Measurements from ENCODE around the gene ZNF770. TPM values are rescaled to one million over a fixed set of nuclear protein-coding genes. Genes with fewer than 3 reads are reported as not detected.
"Not testable (repeated sequence)": the region's sequence is repeated elsewhere in the genome, so short reads cannot be mapped to it uniquely, and the experiment has no call there.

The ZNF770 gene
- total and polyA plus RNA-seq, 3 donors from 2014 or later, result 17.7 to 30.2 (median 27.7) TPM

DNA sequence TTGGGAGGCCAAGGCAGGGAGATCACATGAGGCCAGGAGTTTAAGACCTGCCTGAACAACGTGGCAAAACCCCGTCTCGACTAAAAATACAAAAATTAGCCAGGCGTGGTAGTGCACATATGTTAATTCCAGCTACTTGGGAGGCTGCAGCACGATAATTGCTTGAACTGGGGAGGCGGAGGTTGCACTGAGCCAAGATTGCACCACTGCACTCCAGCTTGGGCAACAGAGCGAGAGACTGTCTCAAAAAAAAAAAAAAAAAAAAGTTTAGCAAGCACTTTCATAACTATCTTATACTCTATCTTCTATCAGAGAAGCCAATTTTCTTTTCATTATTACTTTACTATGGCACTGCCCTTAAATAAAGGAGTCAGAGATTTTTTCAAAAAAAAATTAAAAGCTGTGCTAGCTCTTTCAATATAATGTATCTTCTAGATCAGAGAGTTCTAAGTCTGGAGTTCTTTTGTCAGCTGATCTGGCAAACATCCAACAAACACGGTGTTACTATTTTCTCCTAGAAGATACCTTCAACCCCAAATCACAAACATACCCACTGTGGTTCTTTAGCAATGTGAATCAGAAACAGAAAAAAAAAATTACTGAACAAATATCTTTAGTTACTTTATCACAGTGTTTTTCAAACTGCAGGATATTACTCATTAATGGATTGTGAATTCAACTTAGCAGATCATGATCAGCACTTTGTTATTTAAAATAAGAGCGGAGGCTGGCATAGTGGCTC lies 3.0 kb downstream of the ZNF770 start:
- H3K27me3 ChIP-seq, result no peaks in the 10 kb centered on the region
- H3K27ac ChIP-seq, result peak overlapping the region in 1 of 2 donors; percentile 33
- H3K9me3 ChIP-seq, result no peaks in the 10 kb centered on the region
- TF ChIP-seq, protein P1, sequence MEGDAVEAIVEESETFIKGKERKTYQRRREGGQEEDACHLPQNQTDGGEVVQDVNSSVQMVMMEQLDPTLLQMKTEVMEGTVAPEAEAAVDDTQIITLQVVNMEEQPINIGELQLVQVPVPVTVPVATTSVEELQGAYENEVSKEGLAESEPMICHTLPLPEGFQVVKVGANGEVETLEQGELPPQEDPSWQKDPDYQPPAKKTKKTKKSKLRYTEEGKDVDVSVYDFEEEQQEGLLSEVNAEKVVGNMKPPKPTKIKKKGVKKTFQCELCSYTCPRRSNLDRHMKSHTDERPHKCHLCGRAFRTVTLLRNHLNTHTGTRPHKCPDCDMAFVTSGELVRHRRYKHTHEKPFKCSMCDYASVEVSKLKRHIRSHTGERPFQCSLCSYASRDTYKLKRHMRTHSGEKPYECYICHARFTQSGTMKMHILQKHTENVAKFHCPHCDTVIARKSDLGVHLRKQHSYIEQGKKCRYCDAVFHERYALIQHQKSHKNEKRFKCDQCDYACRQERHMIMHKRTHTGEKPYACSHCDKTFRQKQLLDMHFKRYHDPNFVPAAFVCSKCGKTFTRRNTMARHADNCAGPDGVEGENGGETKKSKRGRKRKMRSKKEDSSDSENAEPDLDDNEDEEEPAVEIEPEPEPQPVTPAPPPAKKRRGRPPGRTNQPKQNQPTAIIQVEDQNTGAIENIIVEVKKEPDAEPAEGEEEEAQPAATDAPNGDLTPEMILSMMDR (IDR thresholded peaks at IDR 0.05), result no peak
- TF ChIP-seq POLR2A (IDR thresholded peaks at IDR 0.05), result no peak
- H3K36me3 ChIP-seq (ENCODE audit: low read depth, missing control alignments), result no peaks in the 10 kb centered on the region
- H3K4me1 ChIP-seq, result peaks cover 18% of the 10 kb centered on the region
- intact Hi-C loops (cut with DNase I; ENCODE audit: low total_unique reads), result no loop called here
- peak; percentile 32 for DNase-seq
- no peak overlapping the region for H3K4me3 ChIP-seq
- WGBS, 2 donors, result 54 to 64% methylated on average over 9 of the region's 9 CpGs

DNA sequence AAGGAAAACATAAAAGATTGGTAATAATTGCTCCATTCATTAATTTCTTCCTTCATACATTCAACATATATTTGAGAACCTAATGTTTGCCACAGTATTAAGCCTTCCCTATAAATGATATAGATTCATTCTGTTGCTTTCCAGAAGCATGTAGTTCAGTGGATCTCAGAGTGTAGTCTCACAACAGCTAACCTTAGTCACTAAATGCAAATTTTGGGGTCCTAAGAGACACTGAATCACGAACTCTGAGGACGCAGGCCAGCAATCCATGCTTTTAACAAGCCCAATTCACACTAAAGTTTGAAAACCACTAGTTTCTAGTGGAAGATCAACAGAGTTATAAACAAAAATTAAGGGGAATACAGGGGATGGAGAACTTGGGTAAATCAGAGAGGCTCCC lies 11.3 kb downstream of the ZNF770 start:
- no peak overlapping the region for H3K4me3 ChIP-seq
- no peaks in the 10 kb centered on the region for H3K9me3 ChIP-seq
- no peaks in the 10 kb centered on the region for H3K27me3 ChIP-seq
- DNase-seq, result no peak
- WGBS, 2 donors, result 48 to 67% methylated on average over 2 of the region's 2 CpGs
- H3K27ac ChIP-seq, result no peak overlapping the region
- intact Hi-C loops (cut with DNase I; ENCODE audit: low total_unique reads), result no loop called here
- H3K4me1 ChIP-seq, result no peaks in the 10 kb centered on the region
- H3K36me3 ChIP-seq (ENCODE audit: low read depth, missing control alignments), result no peaks in the 10 kb centered on the region
- TF ChIP-seq, protein P1 (IDR thresholded peaks at IDR 0.05), result no peak
- no peak for TF ChIP-seq POLR2A (IDR thresholded peaks at IDR 0.05)

DNA sequence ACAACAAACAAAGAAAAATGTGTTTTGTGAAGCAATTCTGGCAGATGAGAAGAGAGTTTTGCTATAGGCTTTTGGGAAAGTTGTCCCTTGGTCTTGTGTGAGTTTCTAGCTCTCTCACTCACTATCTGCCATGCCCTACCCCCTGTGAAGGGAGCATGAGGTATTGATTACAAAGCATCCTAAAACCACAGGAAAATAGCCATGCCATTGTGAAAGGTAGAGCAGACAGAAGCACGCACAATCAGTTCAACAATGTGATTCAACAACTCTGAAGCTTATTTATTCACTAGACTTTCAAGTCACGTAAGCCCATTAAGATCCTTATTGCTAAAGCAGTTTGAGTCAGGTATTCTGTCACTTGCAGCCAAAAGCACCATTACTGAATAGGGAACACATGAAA lies 12.0 kb downstream of the ZNF770 start:
- intact Hi-C loops (cut with DNase I; ENCODE audit: low total_unique reads), result no loop called here
- Histone ChIP-seq H3K4me3 (no peak overlapping the region), H3K27me3 (no peaks in the 10 kb centered on the region), H3K9me3 (no peaks in the 10 kb centered on the region), H3K27ac (no peak overlapping the region), H3K4me1 (no peaks in the 10 kb centered on the region), H3K36me3 (ENCODE audit: low read depth, missing control alignments) (no peaks in the 10 kb centered on the region)
- TF ChIP-seq, protein P1 (IDR thresholded peaks at IDR 0.05), result no peak
- TF ChIP-seq POLR2A (IDR thresholded peaks at IDR 0.05), result no peak
- WGBS, 2 donors, result 90 to 94% methylated on average over 2 of the region's 2 CpGs
- no peak for DNase-seq

DNA sequence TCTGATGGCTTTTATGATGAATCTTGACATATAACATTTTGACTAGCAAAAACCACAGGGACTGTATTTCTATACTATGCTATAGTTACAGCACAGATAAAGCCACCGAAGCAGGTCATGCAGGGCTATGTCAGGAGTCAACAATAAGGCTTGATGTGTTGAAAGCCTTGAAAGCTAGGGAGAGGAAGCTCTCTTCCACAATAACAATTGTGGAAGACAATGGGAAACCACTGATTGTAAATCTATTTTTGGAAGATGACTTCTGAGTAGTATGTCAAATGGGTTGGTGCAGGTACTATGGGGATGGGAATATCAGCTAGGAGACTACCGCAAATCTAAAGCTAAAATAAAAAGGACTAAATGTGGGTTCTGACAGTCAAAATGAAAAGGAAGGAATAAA lies 14.6 kb downstream of the ZNF770 start:
- Histone ChIP-seq H3K36me3 (ENCODE audit: low read depth, missing control alignments) (no peaks in the 10 kb centered on the region), H3K27me3 (no peaks in the 10 kb centered on the region), H3K4me3 (no peak overlapping the region), H3K9me3 (no peaks in the 10 kb centered on the region), H3K4me1 (peaks cover 2% of the 10 kb centered on the region), H3K27ac (no peak overlapping the region)
- TF ChIP-seq POLR2A (IDR thresholded peaks at IDR 0.05), result no peak
- TF ChIP-seq, protein P1 (IDR thresholded peaks at IDR 0.05), result no peak
- DNase-seq, result no peak
- WGBS, 2 donors, result 53 to 95% methylated on average over 2 of the region's 2 CpGs
- intact Hi-C loops (cut with DNase I; ENCODE audit: low total_unique reads), result no loop called here

DNA sequence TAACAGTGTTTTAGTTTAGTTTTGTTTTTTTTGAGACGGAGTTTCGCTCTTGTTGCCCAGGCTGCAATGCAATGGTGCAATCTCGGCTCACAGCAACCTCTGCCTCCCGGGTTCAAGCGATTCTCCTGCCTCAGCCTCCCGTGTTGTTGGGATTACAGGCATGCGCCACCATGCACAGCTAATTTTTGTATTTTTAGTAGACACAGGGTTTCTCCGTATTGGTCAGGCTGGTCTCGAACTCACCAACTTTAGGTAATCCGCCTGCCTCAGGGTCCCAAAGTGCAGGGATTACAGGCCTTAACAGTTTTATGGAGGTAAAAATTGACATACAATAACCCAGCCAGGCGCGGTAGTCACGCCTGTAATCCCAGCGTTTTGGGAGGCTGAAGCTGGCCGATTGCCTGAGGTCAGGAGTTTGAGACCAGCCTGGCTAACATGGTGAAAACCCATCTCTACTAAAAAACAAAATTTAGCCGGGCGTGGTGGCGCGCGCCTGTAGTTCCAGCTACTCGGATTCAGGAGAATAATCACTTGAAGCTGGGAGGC lies 17.9 kb downstream of the ZNF770 start:
- H3K27ac ChIP-seq, result peak overlapping the region in 1 of 2 donors; percentile 80
- H3K4me3 ChIP-seq, result peak overlapping the region; percentile 86 to 92
- H3K36me3 ChIP-seq (ENCODE audit: low read depth, missing control alignments); DNase-seq; H3K27me3 ChIP-seq; H3K9me3 ChIP-seq; intact Hi-C loops (cut with DNase I; ENCODE audit: low total_unique reads): not testable (repeated sequence)
- 41 to 57% methylated on average over 20 to 21 of the region's 21 CpGs for WGBS, 2 donors
- peaks cover 17% of the 10 kb centered on the region for H3K4me1 ChIP-seq
